HEK293 (cell line): Measurements from ENCODE around the gene TXNDC8.

ENCODE experiments used
- CTCF ChIA-PET: fragments of 350-600 bp; formaldehyde crosslinking; extraction: SDS; loops from one replicate; lab custom pipeline; 2021; ENCODE audit warnings: antibody characterized with exemption; lab: Yijun Ruan, JAX
- POLR2A ChIA-PET: fragments of 300-600 bp; formaldehyde crosslinking; extraction: SDS; loops from one replicate; lab custom pipeline; 2020; ENCODE audit warnings: antibody characterized with exemption, inconsistent platforms; lab: Yijun Ruan, JAX
- H3K27ac ChIP-seq: fragments of 200-500 bp; sonication (Bioruptor generic); 2 replicates; pipeline ENCODE4 v1.5.1; 2014; ENCODE audit warnings: low read depth, low read length, control low read depth, inconsistent platforms; ENCODE audit errors: extremely low read depth
- H3K36me3 ChIP-seq, 2 experiments: fragments of 200-500 bp in 1 of 2; sonication (Bioruptor generic) in 1 of 2; 1 replicate in 1 of 2; 2 replicates in 1 of 2; pipeline ENCODE4 v1.5.1; 2014 to 2017; ENCODE audit warnings: inconsistent platforms in 2 of 2, low read length in 2 of 2; ENCODE audit not compliant: control insufficient read depth in 2 of 2, insufficient read depth in 1 of 2
- H3K4me1 ChIP-seq: fragments of 200-500 bp; sonication (Bioruptor generic); 2 replicates; pipeline ENCODE4 v1.5.1; 2014; ENCODE audit warnings: mild to moderate bottlenecking, low read length, inconsistent platforms; ENCODE audit not compliant: control insufficient read depth, insufficient read depth
- H3K4me3 ChIP-seq: 2 replicates; pipeline ENCODE4 v1.5.1; 2011; ENCODE audit warnings: low read depth, mild to moderate bottlenecking, control low read depth, low read length, moderate library complexity
- H3K9me3 ChIP-seq: fragments of 200-500 bp; sonication (Bioruptor generic); 2 replicates; pipeline ENCODE4 v1.5.1; 2014; ENCODE audit warnings: low read depth, low read length, inconsistent platforms; ENCODE audit not compliant: control insufficient read depth, insufficient read depth
- ATF2 ChIP-seq: fragments of 450-650 bp; formaldehyde crosslinking; IDR thresholded peaks from 2 replicates; pipeline ENCODE4 v1.5.1; 2016; ENCODE audit warnings: missing biosample characterization, missing genetic modification characterization, low read depth
- KLF16 ChIP-seq: fragments of 450-650 bp; formaldehyde crosslinking; IDR thresholded peaks from 2 replicates; pipeline ENCODE4 v1.5.1; 2017; ENCODE audit warnings: missing biosample characterization, missing genetic modification characterization
- OVOL3 ChIP-seq: fragments of 450-650 bp; formaldehyde crosslinking; IDR thresholded peaks from 2 replicates; pipeline ENCODE4 v1.5.1; 2016; ENCODE audit warnings: missing biosample characterization, missing genetic modification characterization
- REPIN1 ChIP-seq: fragments of 450-650 bp; formaldehyde crosslinking; IDR thresholded peaks from 2 replicates; pipeline ENCODE4 v1.5.1; 2017; ENCODE audit warnings: missing biosample characterization, missing genetic modification characterization, low read depth
- WT1 ChIP-seq: fragments of 450-650 bp; formaldehyde crosslinking; IDR thresholded peaks from 2 replicates; pipeline ENCODE4 v1.5.1; 2016; ENCODE audit warnings: missing biosample characterization, missing genetic modification characterization
- ZNF169 ChIP-seq: fragments of 450-650 bp; formaldehyde crosslinking; IDR thresholded peaks from 2 replicates; pipeline ENCODE4 v1.5.1; 2016; ENCODE audit warnings: missing biosample characterization, missing genetic modification characterization
- ZNF174 ChIP-seq: fragments of 450-650 bp; formaldehyde crosslinking; IDR thresholded peaks from 2 replicates; pipeline ENCODE4 v1.5.0; 2017; ENCODE audit warnings: missing biosample characterization, mild to moderate bottlenecking, missing genetic modification characterization
- ZNF311 ChIP-seq: fragments of 450-650 bp; formaldehyde crosslinking; IDR thresholded peaks from 2 replicates; pipeline ENCODE4 v1.5.1; 2017; ENCODE audit warnings: missing biosample characterization, missing genetic modification characterization, borderline replicate concordance
- ZNF518A ChIP-seq: fragments of 450-650 bp; formaldehyde crosslinking; conservative IDR thresholded peaks from 2 replicates; pipeline ENCODE4 v1.5.1; 2016; ENCODE audit warnings: low read depth, missing biosample characterization, missing genetic modification characterization
- ZNF548 ChIP-seq: fragments of 450-650 bp; formaldehyde crosslinking; IDR thresholded peaks from 2 replicates; pipeline ENCODE4 v1.5.1; 2016; ENCODE audit warnings: missing biosample characterization, missing genetic modification characterization
- ZNF658 ChIP-seq: fragments of 450-650 bp; formaldehyde crosslinking; IDR thresholded peaks from 2 replicates; pipeline ENCODE4; 2016; ENCODE audit warnings: missing biosample characterization, missing genetic modification characterization
- ZNF660 ChIP-seq: fragments of 450-650 bp; IDR thresholded peaks from 2 replicates; pipeline ENCODE4 v1.5.1; 2018; ENCODE audit warnings: missing biosample characterization, mild to moderate bottlenecking, missing genetic modification characterization
- ZNF776 ChIP-seq: fragments of 450-650 bp; formaldehyde crosslinking; IDR thresholded peaks from 2 replicates; pipeline ENCODE4 v1.5.0; 2017; ENCODE audit warnings: missing biosample characterization, missing genetic modification characterization, borderline replicate concordance
- ZNF837 ChIP-seq: fragments of 450-650 bp; formaldehyde crosslinking; IDR thresholded peaks from 2 replicates; pipeline ENCODE4 v1.5.1; 2016; ENCODE audit warnings: missing biosample characterization, missing genetic modification characterization
- ZSCAN23 ChIP-seq: fragments of 450-650 bp; formaldehyde crosslinking; IDR thresholded peaks from 2 replicates; pipeline ENCODE4 v1.5.1; 2016; ENCODE audit warnings: missing biosample characterization, missing genetic modification characterization
- TF ChIP-seq, protein P1 (sequence below): fragments of 450-650 bp; formaldehyde crosslinking; IDR thresholded peaks from 2 replicates; pipeline ENCODE4 v1.5.1; 2016; ENCODE audit warnings: missing biosample characterization, missing genetic modification characterization
- TF ChIP-seq, protein P2 (sequence below): fragments of 450-650 bp; formaldehyde crosslinking; IDR thresholded peaks from 2 replicates; pipeline ENCODE4 v1.5.1; 2016; ENCODE audit warnings: missing biosample characterization, missing genetic modification characterization
- TF ChIP-seq, protein P3 (sequence below): fragments of 450-650 bp; formaldehyde crosslinking; IDR thresholded peaks from 2 replicates; pipeline ENCODE4 v1.5.1; 2016; ENCODE audit warnings: missing biosample characterization, missing genetic modification characterization, borderline replicate concordance
- TF ChIP-seq, protein P4 (sequence below): fragments of 450-650 bp; formaldehyde crosslinking; IDR thresholded peaks from 2 replicates; pipeline ENCODE4 v1.5.1; 2016; ENCODE audit warnings: missing biosample characterization, missing genetic modification characterization

The TXNDC8 gene

DNA sequence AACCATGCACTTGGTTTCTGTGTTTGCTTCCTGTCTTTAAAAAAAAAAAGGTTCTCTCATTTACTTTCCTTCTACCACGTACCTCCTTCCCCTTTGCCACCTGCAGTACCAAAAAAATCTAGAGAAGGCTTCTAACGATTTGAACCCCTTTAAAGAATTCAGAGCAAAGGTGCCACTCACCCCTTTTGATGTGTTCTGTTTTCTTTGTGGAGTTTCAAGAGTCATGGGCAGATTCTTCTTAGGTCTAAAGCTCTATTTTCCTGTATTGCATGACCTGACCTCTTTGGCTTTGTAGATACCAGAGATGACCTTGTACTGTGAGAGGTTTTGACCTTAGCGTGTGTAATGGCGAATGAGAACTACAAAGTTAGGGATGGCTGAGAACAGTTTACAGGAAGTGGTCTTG, 29.0 kb downstream of the TXNDC8 start:
- TF ChIP-seq ZNF169, result no peak
- no peak for TF ChIP-seq ZNF660 (tag by site-specific recombination)
- TF ChIP-seq ZNF518A, result no peak
- no peak for TF ChIP-seq ZNF311 (tag by site-specific recombination)
- TF ChIP-seq ATF2, result no peak
- TF ChIP-seq, protein P1, sequence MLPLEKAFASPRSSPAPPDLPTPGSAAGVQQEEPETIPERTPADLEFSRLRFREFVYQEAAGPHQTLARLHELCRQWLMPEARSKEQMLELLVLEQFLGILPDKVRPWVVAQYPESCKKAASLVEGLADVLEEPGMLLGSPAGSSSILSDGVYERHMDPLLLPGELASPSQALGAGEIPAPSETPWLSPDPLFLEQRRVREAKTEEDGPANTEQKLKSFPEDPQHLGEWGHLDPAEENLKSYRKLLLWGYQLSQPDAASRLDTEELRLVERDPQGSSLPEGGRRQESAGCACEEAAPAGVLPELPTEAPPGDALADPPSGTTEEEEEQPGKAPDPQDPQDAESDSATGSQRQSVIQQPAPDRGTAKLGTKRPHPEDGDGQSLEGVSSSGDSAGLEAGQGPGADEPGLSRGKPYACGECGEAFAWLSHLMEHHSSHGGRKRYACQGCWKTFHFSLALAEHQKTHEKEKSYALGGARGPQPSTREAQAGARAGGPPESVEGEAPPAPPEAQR (tag by site-specific recombination), result no peak
- no peak for TF ChIP-seq KLF16 (tag by site-specific recombination)
- TF ChIP-seq ZSCAN23, result no peak
- TF ChIP-seq ZNF776, result no peak
- TF ChIP-seq, protein P2, sequence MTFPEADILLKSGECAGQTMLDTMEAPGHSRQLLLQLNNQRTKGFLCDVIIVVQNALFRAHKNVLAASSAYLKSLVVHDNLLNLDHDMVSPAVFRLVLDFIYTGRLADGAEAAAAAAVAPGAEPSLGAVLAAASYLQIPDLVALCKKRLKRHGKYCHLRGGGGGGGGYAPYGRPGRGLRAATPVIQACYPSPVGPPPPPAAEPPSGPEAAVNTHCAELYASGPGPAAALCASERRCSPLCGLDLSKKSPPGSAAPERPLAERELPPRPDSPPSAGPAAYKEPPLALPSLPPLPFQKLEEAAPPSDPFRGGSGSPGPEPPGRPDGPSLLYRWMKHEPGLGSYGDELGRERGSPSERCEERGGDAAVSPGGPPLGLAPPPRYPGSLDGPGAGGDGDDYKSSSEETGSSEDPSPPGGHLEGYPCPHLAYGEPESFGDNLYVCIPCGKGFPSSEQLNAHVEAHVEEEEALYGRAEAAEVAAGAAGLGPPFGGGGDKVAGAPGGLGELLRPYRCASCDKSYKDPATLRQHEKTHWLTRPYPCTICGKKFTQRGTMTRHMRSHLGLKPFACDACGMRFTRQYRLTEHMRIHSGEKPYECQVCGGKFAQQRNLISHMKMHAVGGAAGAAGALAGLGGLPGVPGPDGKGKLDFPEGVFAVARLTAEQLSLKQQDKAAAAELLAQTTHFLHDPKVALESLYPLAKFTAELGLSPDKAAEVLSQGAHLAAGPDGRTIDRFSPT (tag by site-specific recombination), result no peak
- no peak for TF ChIP-seq ZNF174
- TF ChIP-seq OVOL3 (tag by site-specific recombination), result no peak
- no peak for TF ChIP-seq ZNF548 (tag by site-specific recombination)
- TF ChIP-seq, protein P3, sequence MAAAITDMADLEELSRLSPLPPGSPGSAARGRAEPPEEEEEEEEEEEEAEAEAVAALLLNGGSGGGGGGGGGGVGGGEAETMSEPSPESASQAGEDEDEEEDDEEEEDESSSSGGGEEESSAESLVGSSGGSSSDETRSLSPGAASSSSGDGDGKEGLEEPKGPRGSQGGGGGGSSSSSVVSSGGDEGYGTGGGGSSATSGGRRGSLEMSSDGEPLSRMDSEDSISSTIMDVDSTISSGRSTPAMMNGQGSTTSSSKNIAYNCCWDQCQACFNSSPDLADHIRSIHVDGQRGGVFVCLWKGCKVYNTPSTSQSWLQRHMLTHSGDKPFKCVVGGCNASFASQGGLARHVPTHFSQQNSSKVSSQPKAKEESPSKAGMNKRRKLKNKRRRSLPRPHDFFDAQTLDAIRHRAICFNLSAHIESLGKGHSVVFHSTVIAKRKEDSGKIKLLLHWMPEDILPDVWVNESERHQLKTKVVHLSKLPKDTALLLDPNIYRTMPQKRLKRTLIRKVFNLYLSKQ (tag by site-specific recombination), result no peak
- no peak for TF ChIP-seq ZNF658
- no peak for TF ChIP-seq REPIN1 (tag by site-specific recombination)
- no peak for TF ChIP-seq ZNF837
- TF ChIP-seq, protein P4, sequence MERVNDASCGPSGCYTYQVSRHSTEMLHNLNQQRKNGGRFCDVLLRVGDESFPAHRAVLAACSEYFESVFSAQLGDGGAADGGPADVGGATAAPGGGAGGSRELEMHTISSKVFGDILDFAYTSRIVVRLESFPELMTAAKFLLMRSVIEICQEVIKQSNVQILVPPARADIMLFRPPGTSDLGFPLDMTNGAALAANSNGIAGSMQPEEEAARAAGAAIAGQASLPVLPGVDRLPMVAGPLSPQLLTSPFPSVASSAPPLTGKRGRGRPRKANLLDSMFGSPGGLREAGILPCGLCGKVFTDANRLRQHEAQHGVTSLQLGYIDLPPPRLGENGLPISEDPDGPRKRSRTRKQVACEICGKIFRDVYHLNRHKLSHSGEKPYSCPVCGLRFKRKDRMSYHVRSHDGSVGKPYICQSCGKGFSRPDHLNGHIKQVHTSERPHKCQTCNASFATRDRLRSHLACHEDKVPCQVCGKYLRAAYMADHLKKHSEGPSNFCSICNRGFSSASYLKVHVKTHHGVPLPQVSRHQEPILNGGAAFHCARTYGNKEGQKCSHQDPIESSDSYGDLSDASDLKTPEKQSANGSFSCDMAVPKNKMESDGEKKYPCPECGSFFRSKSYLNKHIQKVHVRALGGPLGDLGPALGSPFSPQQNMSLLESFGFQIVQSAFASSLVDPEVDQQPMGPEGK, result no peak
- TF ChIP-seq WT1 (tag by site-specific recombination), result no peak
- TF ChIP-seq, all 188 proteins: peak for 0
- ChIA-PET POLR2A (no interaction called here), CTCF (no interaction called here)
- H3K9me3 ChIP-seq, result no peaks in the 10 kb centered on the region
- no peak overlapping the region for H3K4me3 ChIP-seq
- H3K27ac ChIP-seq, result no peak overlapping the region
- no peaks in the 10 kb centered on the region for H3K4me1 ChIP-seq
- no peaks in the 10 kb centered on the region for H3K36me3 ChIP-seq
